GM12878 (cell line): ENCODE measurements around the gene NLGN1.

Experiments
- ATF3 ChIP-seq: IDR thresholded peaks from 2 replicates; pipeline ENCODE4 v1.6.1; 2011; ENCODE audit warnings: low read depth, mild to moderate bottlenecking, low read length, moderate library complexity, borderline replicate concordance; ENCODE audit errors: extremely low read depth
- HCFC1 ChIP-seq: fragments of 150-350 bp; IDR thresholded peaks from 2 replicates; pipeline ENCODE4 v1.6.1; 2014; ENCODE audit warnings: low read length
- TAF1 ChIP-seq: IDR thresholded peaks from 2 replicates; pipeline ENCODE4 v1.6.1; 2011; ENCODE audit warnings: mild to moderate bottlenecking, low read depth, low read length, borderline replicate concordance
- TARDBP ChIP-seq: IDR thresholded peaks from 2 replicates; pipeline ENCODE4 v1.6.1; 2016; ENCODE audit warnings: borderline replicate concordance
- WRNIP1 ChIP-seq: IDR thresholded peaks from 2 replicates; pipeline ENCODE4 v1.6.1; 2011; ENCODE audit warnings: low read depth, low read length, improper control_type of control experiment, borderline replicate concordance

- TF ChIP-seq ATF3 (no peak), TAF1 (no peak), TARDBP (no peak), WRNIP1 (no peak), HCFC1 (no peak)
Measured at GRCh38 chr3:173510565-173510964, 113.0 kb downstream of the NLGN1 start.
